Measurements from ENCODE around the gene SLC9C2. TPM values are rescaled to one million over a fixed set of nuclear protein-coding genes. Genes with fewer than 3 reads are reported as not detected.

Gene SLC9C2
- total RNA-seq, 4 donors from 2014 or later = 0.21 TPM; not detected in 3

DNA sequence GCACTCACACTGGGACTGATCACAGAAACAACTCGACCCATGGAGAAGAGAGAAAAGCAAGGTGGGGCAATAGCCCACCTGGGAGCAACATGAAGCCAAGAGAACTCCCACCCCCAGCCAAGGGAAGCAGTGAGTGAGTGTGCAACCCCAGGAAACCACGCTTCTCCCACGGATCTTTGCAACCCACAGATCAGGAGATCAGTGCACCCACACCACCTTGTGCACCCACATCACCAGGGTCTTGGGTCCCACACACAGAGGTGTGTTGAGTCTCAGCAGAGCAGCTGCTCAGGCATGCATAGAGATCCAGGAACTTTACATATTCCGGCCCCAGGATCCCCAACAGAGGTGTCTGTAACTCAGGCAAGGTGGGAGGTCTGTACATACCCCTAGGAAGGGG, 143.0 kb downstream of the SLC9C2 start:
- Histone ChIP-seq H3K27ac (no peak overlapping the region), H3K27me3 (no peaks in the 10 kb centered on the region), H3K4me1 (no peaks in the 10 kb centered on the region), H3K9me3 (peaks cover 0 to 22% (median 3%) of the 10 kb centered on the region in 4 donors), H3K4me3 (no peak overlapping the region), H3K36me3 (peaks cover 3 to 51% (median 15%) of the 10 kb centered on the region in 3 donors)
- WGBS, 2 donors = 71 to 84% methylated on average over 2 to 4 of the region's 4 CpGs
- DNase-seq (ENCODE audit: low spot score in 2 of 2) = no peak
- TF ChIP-seq EP300 (IDR thresholded peaks at IDR 0.05) (no peak), POLR2A (IDR thresholded peaks at IDR 0.05) (no peak)
- TF ChIP-seq, protein P1, sequence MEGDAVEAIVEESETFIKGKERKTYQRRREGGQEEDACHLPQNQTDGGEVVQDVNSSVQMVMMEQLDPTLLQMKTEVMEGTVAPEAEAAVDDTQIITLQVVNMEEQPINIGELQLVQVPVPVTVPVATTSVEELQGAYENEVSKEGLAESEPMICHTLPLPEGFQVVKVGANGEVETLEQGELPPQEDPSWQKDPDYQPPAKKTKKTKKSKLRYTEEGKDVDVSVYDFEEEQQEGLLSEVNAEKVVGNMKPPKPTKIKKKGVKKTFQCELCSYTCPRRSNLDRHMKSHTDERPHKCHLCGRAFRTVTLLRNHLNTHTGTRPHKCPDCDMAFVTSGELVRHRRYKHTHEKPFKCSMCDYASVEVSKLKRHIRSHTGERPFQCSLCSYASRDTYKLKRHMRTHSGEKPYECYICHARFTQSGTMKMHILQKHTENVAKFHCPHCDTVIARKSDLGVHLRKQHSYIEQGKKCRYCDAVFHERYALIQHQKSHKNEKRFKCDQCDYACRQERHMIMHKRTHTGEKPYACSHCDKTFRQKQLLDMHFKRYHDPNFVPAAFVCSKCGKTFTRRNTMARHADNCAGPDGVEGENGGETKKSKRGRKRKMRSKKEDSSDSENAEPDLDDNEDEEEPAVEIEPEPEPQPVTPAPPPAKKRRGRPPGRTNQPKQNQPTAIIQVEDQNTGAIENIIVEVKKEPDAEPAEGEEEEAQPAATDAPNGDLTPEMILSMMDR (IDR thresholded peaks at IDR 0.05) = no peak

GRCh38 chr1:173454966-173455524, 147.8 kb downstream of the SLC9C2 start:
- H3K27me3 ChIP-seq = no peaks in the 10 kb centered on the region
- no peak for DNase-seq (ENCODE audit: low spot score in 2 of 2)
- no peaks in the 10 kb centered on the region for H3K9me3 ChIP-seq
- 95 to 97% methylated on average over 4 of the region's 4 CpGs for WGBS, 2 donors
- TF ChIP-seq, protein P1 (IDR thresholded peaks at IDR 0.05) = no peak
- TF ChIP-seq POLR2A (IDR thresholded peaks at IDR 0.05) (no peak), EP300 (IDR thresholded peaks at IDR 0.05) (no peak)
- peaks cover 0 to 23% (median 0%) of the 10 kb centered on the region in 3 donors for H3K36me3 ChIP-seq
- no peaks in the 10 kb centered on the region for H3K4me1 ChIP-seq
- no peak overlapping the region for H3K27ac ChIP-seq
- no peak overlapping the region for H3K4me3 ChIP-seq

- no peaks in the 10 kb centered on the region for H3K9me3 ChIP-seq
- no peaks in the 10 kb centered on the region for H3K27me3 ChIP-seq
- no peaks in the 10 kb centered on the region for H3K4me1 ChIP-seq
- H3K4me3 ChIP-seq = no peak overlapping the region
- H3K36me3 ChIP-seq = peaks cover 0 to 18% (median 0%) of the 10 kb centered on the region in 3 donors
- TF ChIP-seq EP300 (IDR thresholded peaks at IDR 0.05) (no peak), POLR2A (IDR thresholded peaks at IDR 0.05) (no peak)
- TF ChIP-seq, protein P1 (IDR thresholded peaks at IDR 0.05) = no peak
- H3K27ac ChIP-seq = no peak overlapping the region
- no peak for DNase-seq (ENCODE audit: low spot score in 2 of 2)
These were observed 148.9 kb downstream of the SLC9C2 start for GRCh38 chr1:173453982-173454381.

- Histone ChIP-seq H3K4me3 (no peak overlapping the region), H3K9me3 (peaks cover 0 to 4% (median 0%) of the 10 kb centered on the region in 4 donors), H3K27me3 (no peaks in the 10 kb centered on the region), H3K4me1 (no peaks in the 10 kb centered on the region), H3K27ac (no peak overlapping the region), H3K36me3 (peaks cover 0 to 16% (median 0%) of the 10 kb centered on the region in 3 donors)
- 72 to 76% methylated on average over 2 of the region's 2 CpGs for WGBS, 2 donors
- no peak for DNase-seq (ENCODE audit: low spot score in 2 of 2)
- TF ChIP-seq POLR2A (IDR thresholded peaks at IDR 0.05) = no peak
- TF ChIP-seq, protein P1 (IDR thresholded peaks at IDR 0.05) = no peak
- TF ChIP-seq EP300 (IDR thresholded peaks at IDR 0.05) = no peak
These were observed 150.9 kb downstream of the SLC9C2 start for GRCh38 chr1:173451981-173452380.

Other genes starting within 250 kb of the SLC9C2 start
- 100 to 1,000 TPM; 285 to 478 (median 439) TPM for gene PRDX6, start 125.7 kb downstream of the SLC9C2 start, total RNA-seq
- not detected for gene TEX50, start 32.3 kb upstream of the SLC9C2 start, total RNA-seq
- 1 to 10 TPM in 2 of 4 donors, under 1 TPM in 1, not detected in 1; 0.44 to 1.8 (median 1.7) TPM for gene ANKRD45, start 66.8 kb upstream of the SLC9C2 start, total RNA-seq
- gene KLHL20, start 111.9 kb upstream of the SLC9C2 start, total RNA-seq = 10 to 100 TPM; 19.2 to 64.9 (median 34.6) TPM
- gene DARS2, start 221.6 kb upstream of the SLC9C2 start, total RNA-seq = 10 to 100 TPM; 10.4 to 18.8 (median 12.3) TPM
- 1 to 10 TPM; 4.2 to 8.1 (median 5.1) TPM for gene CENPL, start 221.8 kb upstream of the SLC9C2 start, total RNA-seq